ENCODE data around the gene ZBTB44.

DNA sequence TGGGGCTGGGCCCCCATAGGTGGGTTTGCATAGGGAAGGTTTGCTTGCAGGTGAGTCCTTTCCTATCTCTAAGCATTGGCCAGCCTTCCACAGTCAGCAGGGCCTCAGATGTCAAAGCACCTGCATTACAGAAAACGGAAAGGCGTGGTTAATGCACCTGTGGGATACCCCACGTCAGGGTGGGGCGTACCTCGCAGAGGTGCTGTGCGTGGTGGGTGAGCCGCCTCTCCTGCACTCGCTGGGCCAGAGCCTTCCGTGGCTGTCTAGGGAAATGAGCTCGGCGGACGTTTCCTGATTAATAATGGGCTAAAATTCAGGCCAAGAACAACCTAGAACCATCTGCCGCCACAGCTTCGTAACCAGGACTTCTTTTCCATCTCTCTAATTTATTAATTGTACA lies 122.8 kb downstream of the ZBTB44 start:
- TF ChIP-seq, protein P1, sequence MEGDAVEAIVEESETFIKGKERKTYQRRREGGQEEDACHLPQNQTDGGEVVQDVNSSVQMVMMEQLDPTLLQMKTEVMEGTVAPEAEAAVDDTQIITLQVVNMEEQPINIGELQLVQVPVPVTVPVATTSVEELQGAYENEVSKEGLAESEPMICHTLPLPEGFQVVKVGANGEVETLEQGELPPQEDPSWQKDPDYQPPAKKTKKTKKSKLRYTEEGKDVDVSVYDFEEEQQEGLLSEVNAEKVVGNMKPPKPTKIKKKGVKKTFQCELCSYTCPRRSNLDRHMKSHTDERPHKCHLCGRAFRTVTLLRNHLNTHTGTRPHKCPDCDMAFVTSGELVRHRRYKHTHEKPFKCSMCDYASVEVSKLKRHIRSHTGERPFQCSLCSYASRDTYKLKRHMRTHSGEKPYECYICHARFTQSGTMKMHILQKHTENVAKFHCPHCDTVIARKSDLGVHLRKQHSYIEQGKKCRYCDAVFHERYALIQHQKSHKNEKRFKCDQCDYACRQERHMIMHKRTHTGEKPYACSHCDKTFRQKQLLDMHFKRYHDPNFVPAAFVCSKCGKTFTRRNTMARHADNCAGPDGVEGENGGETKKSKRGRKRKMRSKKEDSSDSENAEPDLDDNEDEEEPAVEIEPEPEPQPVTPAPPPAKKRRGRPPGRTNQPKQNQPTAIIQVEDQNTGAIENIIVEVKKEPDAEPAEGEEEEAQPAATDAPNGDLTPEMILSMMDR (conservative IDR thresholded peaks at IDR 0.05; ENCODE audit: low read depth, low read length) = no peak
- TF ChIP-seq EZH2phosphoT487 (IDR thresholded peaks at IDR 0.05; ENCODE audit: borderline replicate concordance, low read length) (no peak), EZH2 (IDR thresholded peaks at IDR 0.05; ENCODE audit: low read length, unreplicated experiment) (no peak)

Measured in PC-3 (cell line).